ENCODE data around the gene TMEM272.

Gene TMEM272

DNA sequence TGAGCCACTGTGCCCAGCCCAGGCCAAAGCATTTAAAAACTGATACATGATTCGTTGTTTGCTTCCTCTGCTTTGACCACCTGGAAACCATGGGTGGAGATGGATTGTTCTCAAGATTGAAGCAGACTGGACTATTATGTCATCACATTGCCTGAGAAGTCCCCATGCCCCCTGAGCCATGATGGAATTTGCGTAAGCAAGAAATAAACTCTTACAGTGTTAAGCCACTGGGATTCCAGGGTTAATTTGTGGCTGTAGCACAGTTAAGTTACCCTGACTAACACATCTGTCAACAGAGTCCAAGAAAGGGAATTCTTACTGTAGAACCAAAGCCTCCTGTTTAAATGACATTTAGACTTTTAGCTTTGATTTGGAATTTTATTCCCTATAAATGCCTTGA lies 21.6 kb downstream of the TMEM272 start:
- in situ Hi-C loops (cut with MboI; ENCODE audit: low pct_unique_long_range_greater_than_20kb, low sequenced_read_pairs, unreplicated experiment): loop anchor here (25.0 kb wide), 2 partner anchors 314 to 686 kb away; partner anchors contain the start of gene NEK5
- no peak for DNase-seq (ENCODE audit: low spot score)
- no peak for TF ChIP-seq CTCF (IDR thresholded peaks at IDR 0.05; ENCODE audit: extremely low read depth, insufficient read depth, missing control alignments)

DNA sequence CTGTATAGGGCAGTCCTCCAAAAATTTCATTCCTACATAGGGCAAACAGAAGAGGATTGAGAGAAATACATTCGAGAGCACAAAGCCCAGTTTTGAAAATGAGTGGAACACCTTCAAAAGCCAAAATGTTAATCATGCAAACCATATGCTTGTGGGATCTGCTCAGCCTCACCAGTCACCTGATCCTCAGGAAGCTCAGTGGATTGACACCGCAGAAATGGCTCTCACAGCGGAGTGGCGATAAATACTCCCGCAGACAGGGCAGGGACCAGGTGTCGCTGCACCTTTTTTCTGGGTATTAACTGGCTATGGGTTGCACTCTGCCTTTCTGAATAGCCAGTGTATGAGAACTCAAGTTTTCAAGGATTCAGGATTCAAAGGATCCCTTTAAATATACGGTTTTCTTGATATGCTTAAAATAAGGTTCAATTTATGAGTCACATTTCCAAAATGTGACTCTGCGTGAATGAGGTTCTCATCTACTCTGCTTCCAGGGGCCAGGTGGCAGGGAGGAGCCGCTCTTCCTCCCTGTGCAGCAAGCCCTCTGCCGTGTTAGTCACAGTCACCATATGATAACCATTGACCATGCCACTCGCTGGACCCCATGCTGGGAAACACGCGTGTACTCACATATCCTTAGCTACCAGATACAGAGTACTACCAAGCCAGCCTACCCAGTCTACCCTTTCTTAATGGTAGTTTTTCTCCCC lies 22.7 kb downstream of the TMEM272 start:
- DNase-seq (ENCODE audit: low spot score): no peak
- no peak for TF ChIP-seq CTCF (IDR thresholded peaks at IDR 0.05; ENCODE audit: extremely low read depth, insufficient read depth, missing control alignments)
- in situ Hi-C loops (cut with MboI; ENCODE audit: low pct_unique_long_range_greater_than_20kb, low sequenced_read_pairs, unreplicated experiment): loop anchor here (25.0 kb wide), 2 partner anchors 315 to 685 kb away; partner anchors contain the start of gene NEK5

DNA sequence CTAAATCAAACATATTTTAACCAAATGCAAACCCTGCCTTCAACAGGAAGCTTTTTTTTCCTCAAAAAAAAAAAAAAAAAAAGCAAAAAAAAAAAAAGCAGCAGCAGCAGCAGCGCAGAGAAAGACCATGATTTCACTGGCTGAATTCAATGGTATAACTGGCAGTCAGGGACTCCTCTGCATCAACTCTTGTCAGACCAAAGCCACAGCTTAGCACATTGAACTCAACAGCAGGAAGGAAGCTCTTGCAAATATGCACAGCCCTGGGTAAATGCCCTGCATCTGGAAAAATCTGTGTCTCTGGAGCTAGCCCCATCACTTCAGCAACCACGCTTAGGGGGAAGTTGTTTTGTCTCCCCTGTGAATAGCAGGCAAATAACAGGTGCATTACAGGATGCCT lies 23.4 kb downstream of the TMEM272 start:
- no peak for TF ChIP-seq CTCF (IDR thresholded peaks at IDR 0.05; ENCODE audit: extremely low read depth, insufficient read depth, missing control alignments)
- DNase-seq (ENCODE audit: low spot score): no peak
- in situ Hi-C loops (cut with MboI; ENCODE audit: low pct_unique_long_range_greater_than_20kb, low sequenced_read_pairs, unreplicated experiment): loop anchor here (25.0 kb wide), 2 partner anchors 316 to 684 kb away; partner anchors contain the start of gene NEK5

DNA sequence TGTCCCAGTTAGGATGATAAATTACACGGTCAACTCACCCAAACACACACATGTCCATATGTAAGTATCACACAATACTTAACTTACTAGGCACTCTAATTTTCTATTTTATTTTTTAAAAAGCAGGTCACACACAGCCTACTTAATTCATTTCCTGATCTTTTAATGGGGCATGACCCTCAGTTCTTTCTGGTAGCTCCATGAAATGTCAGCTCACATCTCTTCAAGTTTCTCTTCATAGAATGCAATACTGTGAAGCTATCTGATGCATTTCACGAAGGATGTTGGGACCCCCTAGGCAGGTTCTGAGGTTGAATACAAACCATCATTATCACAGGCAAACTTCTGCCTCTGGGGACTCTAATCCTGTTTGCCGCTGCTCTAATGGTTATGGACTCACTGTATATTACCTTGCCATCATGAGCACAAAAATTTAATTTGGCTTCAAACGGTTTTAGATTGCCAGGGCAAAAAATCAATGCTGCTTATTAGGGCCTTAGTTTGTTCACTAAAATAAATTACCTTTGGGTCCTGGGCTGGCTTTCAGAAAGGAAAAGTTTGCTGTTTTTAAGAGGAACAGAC lies 24.9 kb downstream of the TMEM272 start:
- DNase-seq (ENCODE audit: low spot score): no peak
- no peak for TF ChIP-seq CTCF (IDR thresholded peaks at IDR 0.05; ENCODE audit: extremely low read depth, insufficient read depth, missing control alignments)
- in situ Hi-C loops (cut with MboI; ENCODE audit: low pct_unique_long_range_greater_than_20kb, low sequenced_read_pairs, unreplicated experiment): loop anchor here (25.0 kb wide), 2 partner anchors 317 to 683 kb away; partner anchors contain the start of gene NEK5

GRCh38 chr13:51819544-51819943 lies 25.4 kb downstream of the TMEM272 start:
- DNase-seq (ENCODE audit: low spot score): no peak
- in situ Hi-C loops (cut with MboI; ENCODE audit: low pct_unique_long_range_greater_than_20kb, low sequenced_read_pairs, unreplicated experiment): loop anchor here (25.0 kb wide), 2 partner anchors 318 to 682 kb away; partner anchors contain the start of gene NEK5
- no peak for TF ChIP-seq CTCF (IDR thresholded peaks at IDR 0.05; ENCODE audit: extremely low read depth, insufficient read depth, missing control alignments)

GRCh38 chr13:51818781-51819511 lies 26.0 kb downstream of the TMEM272 start:
- in situ Hi-C loops (cut with MboI; ENCODE audit: low pct_unique_long_range_greater_than_20kb, low sequenced_read_pairs, unreplicated experiment): loop anchor here (25.0 kb wide), 2 partner anchors 318 to 682 kb away; partner anchors contain the start of gene NEK5
- no peak for DNase-seq (ENCODE audit: low spot score)
- TF ChIP-seq CTCF (IDR thresholded peaks at IDR 0.05; ENCODE audit: extremely low read depth, insufficient read depth, missing control alignments): no peak

Measured in GM13977 (cell line).